CD4-positive, CD25-positive, alpha-beta regulatory T cell (primary cell): ENCODE measurements around the gene PARP8. TPM values are rescaled to one million over a fixed set of nuclear protein-coding genes. Genes with fewer than 3 reads are reported as not detected.

Experiments
- ATAC-seq, 2 donors: fragments of 150-1000 bp; cut with Tn5 transposase; one replicate each; pipeline ENCODE4 v1.10.0; 2021; ENCODE audit warnings: low read depth in 2 of 2, moderate number of reproducible peaks in 2 of 2, moderate library complexity in 1 of 2
- DNase-seq, 3 donors: peaks; one replicate each; pipeline versions ENCODE4 v3.0.0 to v3.0.0-alpha.2; 2012 to 2022; ENCODE audit warnings: mixed read lengths in 1 of 3
- H3K27ac ChIP-seq: one replicate; pipeline ENCODE4 v1.7.0; 2013; ENCODE audit warnings: mild to moderate bottlenecking, low read length; ENCODE audit not compliant: insufficient read depth, poor library complexity, severe bottlenecking
- H3K27me3 ChIP-seq: one replicate; pipeline ENCODE4 v1.7.0; 2013; ENCODE audit warnings: low read length; ENCODE audit not compliant: control insufficient read depth, insufficient read depth
- H3K36me3 ChIP-seq: one replicate; pipeline ENCODE4 v1.7.0; 2013; ENCODE audit warnings: mild to moderate bottlenecking, low read length, moderate library complexity; ENCODE audit not compliant: control insufficient read depth, insufficient read depth
- H3K4me1 ChIP-seq: 2 replicates; pipeline ENCODE4 v1.7.0; 2013; ENCODE audit warnings: mild to moderate bottlenecking, low read length; ENCODE audit not compliant: insufficient read depth, control insufficient read depth, poor library complexity, severe bottlenecking
- H3K4me3 ChIP-seq: one replicate; pipeline ENCODE4 v1.7.0; 2013; ENCODE audit warnings: low read depth, mild to moderate bottlenecking, low read length, moderate library complexity
- H3K9me3 ChIP-seq, 2 experiments: 1 replicate in 1 of 2; 2 replicates in 1 of 2; pipeline ENCODE4 v1.7.0; 2013; ENCODE audit warnings: low read length in 2 of 2, mild to moderate bottlenecking in 1 of 2, moderate library complexity in 1 of 2; ENCODE audit not compliant: control insufficient read depth in 2 of 2
- H3K27ac Mint-ChIP-seq, 3 donors: one replicate each; pipeline ENCODE4 v1.8.0; 2020 to 2022; ENCODE audit warnings: mild to moderate bottlenecking in 3 of 3, mixed read lengths in 3 of 3, moderate library complexity in 2 of 3
- H3K27me3 Mint-ChIP-seq: one replicate; pipeline ENCODE4 v1.8.0; 2022; ENCODE audit warnings: mild to moderate bottlenecking, mixed read lengths
- H3K36me3 Mint-ChIP-seq: one replicate; pipeline ENCODE4 v1.8.0; 2020; ENCODE audit warnings: mixed read lengths
- H3K4me1 Mint-ChIP-seq, 4 donors: one replicate each; pipeline ENCODE4 v1.8.0; 2020 to 2022; ENCODE audit warnings: mixed read lengths in 4 of 4, mild to moderate bottlenecking in 1 of 4
- H3K4me3 Mint-ChIP-seq, 4 donors: one replicate each; pipeline ENCODE4 v1.8.0; 2020 to 2022; ENCODE audit warnings: mild to moderate bottlenecking in 4 of 4, mixed read lengths in 4 of 4, moderate library complexity in 3 of 4
- H3K9me3 Mint-ChIP-seq, 7 donors: one replicate each; pipeline ENCODE4 v1.8.0; 2020 to 2022; ENCODE audit warnings: mixed read lengths in 7 of 7, mild to moderate bottlenecking in 3 of 7, moderate library complexity in 2 of 7
- polyA plus RNA-seq, 4 donors: library from polyadenylated mRNA; unstranded; fragments of 300-500 nt; fragmentation: Illumina TruSeq; gene quantifications; one replicate each; pipeline ENCODE4 v1.2.3, GENCODE V29; 2021
- total RNA-seq: library from RNA; stranded (reverse); gene quantifications from one replicate; pipeline ENCODE4 v1.2.3, GENCODE V29; 2022

Gene PARP8
- total and polyA plus RNA-seq, 5 donors from 2014 or later: 45.0 to 217 (median 56.0) TPM

GRCh38 chr5:50725800-50726474 lies 59.5 kb downstream of the PARP8 start:
- ATAC-seq: no peak
- Mint-ChIP-seq H3K36me3 (peaks cover 7% of the 10 kb centered on the region), H3K27me3 (no peaks in the 10 kb centered on the region), H3K4me3 (peak overlapping the region in 1 of 4 donors; percentile 15), H3K27ac (peak overlapping the region in 1 of 3 donors; percentile 67), H3K9me3 (peaks cover 0 to 1% (median 0%) of the 10 kb centered on the region in 7 donors), H3K4me1 (peaks cover 19 to 62% (median 39%) of the 10 kb centered on the region in 4 donors)
- Histone ChIP-seq H3K27ac (no peak overlapping the region), H3K36me3 (no peaks in the 10 kb centered on the region), H3K9me3 (no peaks in the 10 kb centered on the region), H3K27me3 (no peaks in the 10 kb centered on the region), H3K4me3 (no peak overlapping the region), H3K4me1 (peaks cover 10% of the 10 kb centered on the region)
- no peak for DNase-seq

DNA sequence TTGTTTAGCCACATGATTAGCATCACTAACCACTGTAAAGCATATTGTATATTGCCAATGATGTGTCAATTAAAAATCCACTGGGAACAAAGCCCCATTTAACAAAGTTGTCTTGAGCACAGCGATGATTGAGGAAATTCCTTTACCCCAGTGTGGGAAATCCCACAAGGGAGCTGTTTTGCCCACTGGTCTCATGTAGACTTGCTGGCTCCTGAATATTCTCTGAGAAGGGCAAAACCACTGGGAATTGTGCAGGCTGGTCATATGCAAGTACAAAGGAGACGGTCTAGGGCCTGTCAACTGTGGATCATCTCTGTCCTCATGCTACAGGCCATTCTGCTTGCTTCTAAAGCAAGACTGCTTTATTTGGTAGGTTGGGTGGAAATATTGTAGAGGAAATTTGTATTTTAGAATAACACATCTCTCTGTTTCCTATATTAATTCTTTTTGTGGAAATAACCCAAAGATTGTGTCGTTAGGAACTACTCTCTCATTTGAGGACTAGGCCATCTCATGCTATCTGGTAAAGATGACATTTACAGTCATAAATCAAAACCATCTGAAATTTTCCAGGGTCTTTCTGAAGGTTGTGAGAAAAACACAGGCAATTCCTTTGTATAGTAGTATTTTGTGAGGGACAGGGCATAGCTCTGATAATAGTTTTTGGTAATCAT lies 60.2 kb downstream of the PARP8 start:
- Mint-ChIP-seq H3K4me1 (peaks cover 17 to 57% (median 40%) of the 10 kb centered on the region in 4 donors), H3K27ac (peak overlapping the region in 2 of 3 donors; percentile 18 to 67), H3K27me3 (no peaks in the 10 kb centered on the region), H3K36me3 (peaks cover 7% of the 10 kb centered on the region), H3K4me3 (peak overlapping the region in 2 of 4 donors; percentile 18 to 37), H3K9me3 (peaks cover 0 to 1% (median 0%) of the 10 kb centered on the region in 7 donors)
- Histone ChIP-seq H3K27ac (no peak overlapping the region), H3K4me3 (no peak overlapping the region), H3K4me1 (peaks cover 10% of the 10 kb centered on the region), H3K9me3 (no peaks in the 10 kb centered on the region), H3K27me3 (no peaks in the 10 kb centered on the region), H3K36me3 (no peaks in the 10 kb centered on the region)
- ATAC-seq: no peak
- DNase-seq: no peak

- Histone ChIP-seq H3K27ac (no peak overlapping the region), H3K4me3 (peak overlapping the region; percentile 4), H3K27me3 (no peaks in the 10 kb centered on the region), H3K36me3 (no peaks in the 10 kb centered on the region), H3K4me1 (peaks cover 10% of the 10 kb centered on the region), H3K9me3 (no peaks in the 10 kb centered on the region)
- H3K27me3 Mint-ChIP-seq: no peaks in the 10 kb centered on the region
- H3K4me1 Mint-ChIP-seq: peaks cover 13 to 56% (median 41%) of the 10 kb centered on the region in 4 donors
- H3K27ac Mint-ChIP-seq: peak overlapping the region in 2 of 3 donors; percentile 18 to 36
- peak; percentile 71 to 76 for ATAC-seq
- peaks cover 7% of the 10 kb centered on the region for H3K36me3 Mint-ChIP-seq
- peaks cover 0 to 1% (median 0%) of the 10 kb centered on the region in 7 donors for H3K9me3 Mint-ChIP-seq
- DNase-seq: peak in 1 of 3 donors; percentile 24
- H3K4me3 Mint-ChIP-seq: peak overlapping the region in 2 of 4 donors; percentile 18 to 37
These were observed 60.7 kb downstream of the PARP8 start for GRCh38 chr5:50727149-50727496.

DNA sequence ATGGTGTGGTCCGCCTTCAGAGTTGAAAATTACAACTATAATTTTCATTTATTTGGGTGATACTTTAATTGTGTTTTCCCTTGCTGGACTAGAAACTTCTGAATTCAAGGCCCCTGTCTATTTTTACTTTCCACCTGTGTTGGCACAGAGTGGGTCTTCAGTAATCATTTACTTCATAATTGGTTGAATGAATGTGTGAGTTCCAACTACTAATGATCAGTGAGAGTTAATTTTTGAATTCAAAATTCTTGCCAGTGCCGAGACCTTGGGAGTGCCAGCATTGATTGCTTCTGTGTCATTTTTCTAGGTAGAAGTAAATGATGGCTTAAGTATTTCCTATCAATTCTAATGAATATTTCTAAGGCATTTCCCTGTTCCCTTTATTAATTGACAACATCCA lies 61.4 kb downstream of the PARP8 start:
- DNase-seq: no peak
- Mint-ChIP-seq H3K36me3 (peaks cover 7% of the 10 kb centered on the region), H3K27ac (no peak overlapping the region), H3K4me3 (no peak overlapping the region), H3K4me1 (peaks cover 13 to 50% (median 38%) of the 10 kb centered on the region in 4 donors), H3K27me3 (no peaks in the 10 kb centered on the region), H3K9me3 (peaks cover 0 to 1% (median 0%) of the 10 kb centered on the region in 7 donors)
- no peak for ATAC-seq
- no peak overlapping the region for H3K27ac ChIP-seq
- no peaks in the 10 kb centered on the region for H3K36me3 ChIP-seq
- no peak overlapping the region for H3K4me3 ChIP-seq
- no peaks in the 10 kb centered on the region for H3K27me3 ChIP-seq
- H3K9me3 ChIP-seq: no peaks in the 10 kb centered on the region
- H3K4me1 ChIP-seq: peaks cover 10% of the 10 kb centered on the region

DNA sequence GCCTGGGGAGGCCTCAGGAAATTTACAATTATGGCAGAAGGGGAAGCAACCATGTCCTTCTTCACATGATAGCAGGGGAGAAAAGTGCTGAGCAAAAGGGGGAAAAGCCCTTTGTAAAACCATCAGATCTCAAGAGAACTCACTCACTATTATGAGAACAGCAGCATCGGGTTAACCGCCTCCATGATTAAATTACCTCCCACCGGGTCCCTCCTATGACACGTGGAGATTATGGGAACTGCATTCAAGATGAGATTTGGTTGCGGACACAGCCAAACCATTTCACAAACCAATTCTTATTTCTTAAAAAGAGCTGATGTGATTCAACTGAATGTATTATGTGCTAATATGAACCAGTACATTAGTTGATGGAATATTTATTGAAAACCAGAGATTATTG lies 63.9 kb downstream of the PARP8 start:
- H3K4me3 Mint-ChIP-seq: no peak overlapping the region
- Histone ChIP-seq H3K27me3 (no peaks in the 10 kb centered on the region), H3K4me1 (peaks cover 10% of the 10 kb centered on the region), H3K36me3 (no peaks in the 10 kb centered on the region), H3K9me3 (no peaks in the 10 kb centered on the region), H3K27ac (no peak overlapping the region), H3K4me3 (no peak overlapping the region)
- ATAC-seq: no peak
- H3K27me3 Mint-ChIP-seq: no peaks in the 10 kb centered on the region
- H3K36me3 Mint-ChIP-seq: peaks cover 11% of the 10 kb centered on the region
- H3K27ac Mint-ChIP-seq: no peak overlapping the region
- peaks cover 21 to 49% (median 43%) of the 10 kb centered on the region in 4 donors for H3K4me1 Mint-ChIP-seq
- H3K9me3 Mint-ChIP-seq: peaks cover 0 to 4% (median 0%) of the 10 kb centered on the region in 7 donors
- no peak for DNase-seq

DNA sequence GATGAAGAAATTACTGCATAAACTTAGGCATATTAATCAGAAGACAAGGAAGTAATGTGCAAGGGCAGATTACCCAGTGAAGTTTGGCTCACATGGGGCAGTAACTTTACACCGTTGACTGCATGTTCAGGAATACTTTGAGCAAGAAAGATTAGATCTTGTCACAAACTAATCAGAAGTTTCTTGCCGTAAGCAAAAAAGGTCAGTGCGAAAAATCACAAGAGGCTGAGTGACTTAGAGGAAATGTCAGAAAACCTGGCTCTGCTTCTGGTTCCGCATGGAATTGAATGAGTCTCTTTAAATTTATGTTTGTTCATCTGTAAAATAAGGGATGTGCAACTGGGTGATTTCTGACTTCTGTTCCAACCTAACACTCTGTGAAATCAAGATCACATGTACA lies 64.4 kb downstream of the PARP8 start:
- no peaks in the 10 kb centered on the region for H3K27me3 Mint-ChIP-seq

DNA sequence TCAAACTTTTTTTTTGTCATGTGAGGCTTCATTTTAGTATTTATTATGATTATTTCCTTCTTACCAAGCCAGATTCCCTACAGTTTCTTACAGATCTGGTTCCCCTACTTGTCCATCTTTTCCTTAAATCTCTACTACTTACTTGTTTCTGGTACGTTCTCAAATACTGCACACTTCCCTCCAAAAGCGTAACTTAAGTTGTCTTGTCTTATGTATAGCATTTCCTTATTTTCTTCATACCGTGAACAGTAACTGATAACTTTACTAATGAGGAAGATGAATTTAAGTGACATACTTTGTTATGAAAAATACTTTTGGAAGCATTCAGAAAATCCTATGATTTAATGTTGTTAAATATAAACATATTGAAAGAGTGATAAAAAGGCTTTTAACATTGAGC lies 67.3 kb downstream of the PARP8 start:
- no peaks in the 10 kb centered on the region for H3K4me1 ChIP-seq
- H3K36me3 Mint-ChIP-seq: peaks cover 8% of the 10 kb centered on the region
- H3K4me1 Mint-ChIP-seq: peaks cover 27 to 46% (median 28%) of the 10 kb centered on the region in 4 donors

More for the DNA sequence above, 64.4 kb downstream of the PARP8 start:
- peaks cover 10% of the 10 kb centered on the region for H3K4me1 ChIP-seq
- Mint-ChIP-seq H3K27ac (peak overlapping the region in 1 of 3 donors; percentile 12), H3K9me3 (peaks cover 0 to 4% (median 0%) of the 10 kb centered on the region in 7 donors), H3K4me3 (no peak overlapping the region), H3K4me1 (peaks cover 26 to 50% (median 42%) of the 10 kb centered on the region in 4 donors), H3K36me3 (peaks cover 11% of the 10 kb centered on the region)
- no peaks in the 10 kb centered on the region for H3K27me3 ChIP-seq
- no peak overlapping the region for H3K27ac ChIP-seq
- no peak overlapping the region for H3K4me3 ChIP-seq
- H3K36me3 ChIP-seq: no peaks in the 10 kb centered on the region
- no peaks in the 10 kb centered on the region for H3K9me3 ChIP-seq
- DNase-seq (no peak), ATAC-seq (no peak)

More for the DNA sequence above, 67.3 kb downstream of the PARP8 start:
- DNase-seq: no peak
- H3K36me3 ChIP-seq: no peaks in the 10 kb centered on the region
- Mint-ChIP-seq H3K27me3 (no peaks in the 10 kb centered on the region), H3K27ac (peak overlapping the region in 1 of 3 donors; percentile 4), H3K9me3 (peaks cover 0 to 4% (median 0%) of the 10 kb centered on the region in 7 donors), H3K4me3 (no peak overlapping the region)
- no peaks in the 10 kb centered on the region for H3K9me3 ChIP-seq
- no peaks in the 10 kb centered on the region for H3K27me3 ChIP-seq
- no peak for ATAC-seq
- no peak overlapping the region for H3K4me3 ChIP-seq
- H3K27ac ChIP-seq: no peak overlapping the region
